NCI-H1694 (cell line): ENCODE results near the gene GSTM1.
A peak's percentile ranks its signal among the peaks of the same experiment; 100 is the strongest.
"Not testable (repeated sequence)": the region's sequence is repeated elsewhere in the genome, so short reads cannot be mapped to it uniquely, and the experiment has no call there.

Experiments
- DNase-seq: peaks from one replicate; lab custom pipeline; 2025; lab: John Stamatoyannopoulos, UW

Gene GSTM1

DNA sequence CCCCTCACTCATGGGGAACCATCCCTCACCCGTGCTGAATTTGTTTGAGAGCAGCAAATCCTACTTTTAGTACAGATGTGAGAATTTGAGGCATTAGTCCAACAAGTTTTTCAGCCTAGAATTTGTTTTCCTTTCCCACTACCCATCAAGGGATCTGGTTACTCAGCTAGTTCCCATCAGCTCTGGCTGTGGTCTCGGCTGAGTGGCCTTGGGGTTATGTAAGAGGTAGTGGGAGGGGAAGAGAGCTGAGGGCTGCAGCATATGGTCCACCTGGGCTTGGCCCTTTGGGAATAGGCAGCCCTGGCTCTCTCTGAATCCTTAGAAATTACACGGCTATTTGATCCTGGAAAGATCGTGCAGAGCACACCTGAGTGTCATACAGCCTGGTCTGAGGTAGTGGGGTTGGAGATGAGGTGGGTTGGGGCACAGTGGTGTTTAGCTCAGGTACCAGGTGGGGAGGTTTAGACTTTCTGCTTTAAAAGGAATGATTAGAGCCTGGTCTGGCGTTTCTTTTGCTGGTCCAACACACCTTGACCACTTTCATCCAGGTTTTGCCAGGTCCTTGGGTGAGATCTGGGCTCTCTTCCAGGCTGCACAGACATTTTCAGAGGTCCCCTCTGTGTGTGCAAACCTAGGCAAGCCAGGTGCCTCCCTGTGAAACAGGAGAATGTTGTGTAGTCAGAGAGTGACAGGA lies 27.5 kb upstream of the GSTM1 start:
- peak; percentile 18 for DNase-seq

DNA sequence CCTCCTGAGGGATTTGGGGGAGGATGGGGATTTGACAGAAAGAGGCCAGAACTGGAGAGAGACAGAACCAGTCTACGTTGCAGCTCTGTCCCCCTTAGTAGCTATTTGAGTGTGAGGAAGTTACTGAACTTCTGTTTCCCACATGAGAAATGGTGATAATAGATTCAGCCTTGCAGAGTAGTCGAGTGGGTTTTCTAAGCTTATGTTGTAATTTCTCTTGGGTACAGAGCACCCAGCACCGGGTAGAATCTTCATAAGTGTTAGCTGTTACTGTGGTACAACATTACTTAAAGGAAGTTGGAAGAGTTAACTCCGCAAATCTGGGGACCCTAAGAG lies 27.0 kb upstream of the GSTM1 start:
- DNase-seq, result not testable (repeated sequence)

DNA sequence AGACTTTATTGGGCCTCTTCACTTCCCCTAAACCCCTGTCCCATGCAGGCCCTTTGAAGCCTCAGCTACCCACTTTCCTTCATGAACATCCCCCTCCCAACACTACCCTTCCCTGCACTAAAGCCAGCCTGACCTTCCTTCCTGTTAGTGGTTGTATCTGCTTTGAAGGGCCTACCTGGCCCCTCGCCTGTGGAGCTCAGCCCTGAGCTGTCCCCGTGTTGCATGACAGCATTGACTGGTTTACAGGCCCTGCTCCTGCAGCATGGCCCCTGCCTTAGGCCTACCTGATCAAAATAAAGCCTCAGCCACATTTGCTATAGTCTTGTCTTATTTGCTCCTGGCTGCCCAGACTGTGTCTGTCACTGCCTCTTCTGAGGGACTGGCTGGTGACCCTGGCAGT lies 26.2 kb upstream of the GSTM1 start:
- no peak for DNase-seq

DNA sequence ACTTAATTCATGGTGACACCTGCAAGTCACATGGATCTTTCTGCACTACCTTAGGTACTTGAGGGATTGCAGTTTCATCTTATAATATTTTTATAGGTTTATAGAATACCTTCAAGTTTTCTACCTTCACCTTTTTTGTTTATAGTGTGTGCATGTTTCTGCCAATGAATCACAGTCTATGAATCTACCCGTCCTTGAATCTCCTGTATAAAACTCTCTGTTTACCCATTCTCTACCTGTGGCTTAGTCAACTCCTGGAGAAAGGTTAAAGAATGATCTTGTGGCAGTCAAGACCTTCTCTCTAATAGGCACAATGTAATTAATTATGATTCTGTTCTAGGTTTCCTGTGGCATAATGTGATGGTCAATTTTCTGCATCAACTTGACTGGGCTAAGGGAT lies 22.9 kb upstream of the GSTM1 start:
- no peak for DNase-seq

DNA sequence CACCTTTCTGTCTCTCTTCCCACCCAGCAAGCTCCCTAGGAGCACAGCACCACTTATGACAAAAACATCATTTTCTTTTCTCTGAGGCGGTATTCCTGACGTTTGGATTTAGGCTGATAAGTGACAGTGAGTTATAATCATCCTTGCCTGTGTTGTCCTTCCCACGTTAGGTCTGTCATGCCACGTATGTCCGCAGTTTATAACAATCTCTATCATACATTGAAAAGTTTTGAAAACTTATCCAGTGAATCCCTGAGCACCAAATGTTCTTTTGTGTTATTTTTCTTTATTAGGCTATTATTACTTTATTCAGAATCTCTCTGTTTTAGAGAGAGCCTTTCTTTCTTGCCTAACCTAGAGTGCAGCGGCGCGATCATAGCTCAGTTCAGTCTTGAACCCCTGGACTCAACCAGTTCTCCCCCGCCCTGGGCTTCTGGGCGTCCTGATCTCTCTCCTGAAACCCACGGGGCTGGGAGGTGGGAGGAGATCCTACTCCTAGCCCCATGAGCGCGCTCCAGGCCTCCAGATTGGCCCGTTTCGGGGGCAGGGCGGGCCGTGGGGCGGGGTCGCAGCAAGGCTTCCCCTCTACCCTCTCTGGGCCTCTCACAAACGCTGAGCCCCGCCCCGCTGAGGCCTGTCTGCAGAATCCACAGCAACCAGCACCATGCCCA lies 20.0 kb upstream of the GSTM1 start, which contains the start of gene GSTM2:
GSTM2 (plus strand) TSS at position 606 of the 671 bp plus-strand sequence; CDS start at position 665, 59 bp downstream.
- DNase-seq, result peak; percentile 86

DNA sequence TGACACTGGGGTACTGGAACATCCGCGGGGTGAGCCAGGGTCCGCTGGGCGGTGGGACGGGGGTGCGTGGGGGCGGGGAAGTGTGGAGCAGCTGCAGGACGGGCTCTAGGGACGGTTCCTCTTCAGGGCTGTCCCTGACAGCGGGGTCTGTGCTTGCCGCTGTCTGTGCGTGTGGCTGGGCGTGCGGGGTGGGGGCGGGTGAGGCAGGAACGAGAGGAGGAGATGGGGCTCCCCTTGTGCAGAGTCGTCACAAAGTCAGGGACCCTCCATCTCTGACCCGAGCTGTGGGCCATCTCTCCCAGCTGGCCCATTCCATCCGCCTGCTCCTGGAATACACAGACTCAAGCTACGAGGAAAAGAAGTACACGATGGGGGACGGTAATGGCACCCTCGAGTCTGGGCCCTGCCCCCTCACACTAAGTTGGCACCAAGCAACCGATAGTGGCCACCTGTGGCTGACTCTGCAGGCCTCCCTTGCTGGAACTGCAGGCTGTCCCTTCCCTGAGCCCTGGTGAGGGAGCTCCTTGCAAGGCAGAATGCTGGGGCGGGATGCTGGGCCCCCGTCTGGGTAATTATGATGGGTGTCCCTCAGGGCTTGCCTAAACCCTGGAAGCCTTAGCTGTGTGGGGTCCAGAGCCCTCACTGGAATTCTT lies 19.4 kb upstream of the GSTM1 start:
- no peak for DNase-seq

DNA sequence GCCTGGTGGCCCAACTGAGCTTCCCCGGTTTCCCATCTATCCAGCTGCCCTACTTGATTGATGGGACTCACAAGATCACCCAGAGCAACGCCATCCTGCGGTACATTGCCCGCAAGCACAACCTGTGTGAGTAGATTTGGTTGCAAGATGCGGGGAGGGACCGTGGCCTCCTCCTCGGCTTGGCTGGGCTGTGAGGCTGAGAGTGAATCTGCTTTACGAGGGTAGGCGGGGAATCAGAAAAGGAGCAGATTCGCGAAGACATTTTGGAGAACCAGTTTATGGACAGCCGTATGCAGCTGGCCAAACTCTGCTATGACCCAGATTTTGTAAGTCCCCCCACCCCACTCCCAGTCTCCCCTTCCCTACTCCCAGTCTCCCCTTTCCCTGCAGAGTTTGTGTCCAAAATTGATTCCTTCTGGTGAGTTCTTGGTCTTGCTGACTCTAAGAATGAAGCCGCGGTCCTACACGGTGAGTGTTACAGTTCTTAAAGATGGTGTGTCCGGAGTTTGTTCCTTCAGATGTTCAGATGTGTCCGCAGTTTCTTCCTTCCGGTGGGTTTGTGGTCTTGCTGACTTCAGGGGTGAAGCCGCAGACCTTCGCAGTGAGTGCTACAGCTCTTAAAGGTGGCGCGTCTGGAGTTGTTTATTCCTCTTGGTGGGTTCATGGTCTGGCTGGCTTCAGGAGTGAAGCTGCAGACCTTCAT lies 18.2 kb upstream of the GSTM1 start:
- no peak for DNase-seq

DNA sequence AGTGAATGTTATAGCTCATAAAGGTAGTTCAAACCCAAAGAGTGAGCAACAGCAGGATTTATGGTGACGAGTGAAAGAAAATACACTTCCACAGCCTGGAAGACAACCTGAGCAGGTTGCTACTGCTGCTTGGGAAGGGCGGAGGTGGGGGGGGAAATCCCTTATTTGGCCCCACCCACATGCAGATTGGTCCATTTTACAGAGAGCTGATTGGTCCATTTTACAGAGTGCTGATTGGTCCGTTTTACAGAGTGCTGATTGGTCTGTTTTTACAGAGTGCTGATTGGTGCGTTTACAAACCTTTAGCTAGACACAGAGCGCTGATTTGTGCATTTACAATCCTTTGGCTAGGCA lies 17.7 kb upstream of the GSTM1 start:
- DNase-seq, result not testable (repeated sequence)

DNA sequence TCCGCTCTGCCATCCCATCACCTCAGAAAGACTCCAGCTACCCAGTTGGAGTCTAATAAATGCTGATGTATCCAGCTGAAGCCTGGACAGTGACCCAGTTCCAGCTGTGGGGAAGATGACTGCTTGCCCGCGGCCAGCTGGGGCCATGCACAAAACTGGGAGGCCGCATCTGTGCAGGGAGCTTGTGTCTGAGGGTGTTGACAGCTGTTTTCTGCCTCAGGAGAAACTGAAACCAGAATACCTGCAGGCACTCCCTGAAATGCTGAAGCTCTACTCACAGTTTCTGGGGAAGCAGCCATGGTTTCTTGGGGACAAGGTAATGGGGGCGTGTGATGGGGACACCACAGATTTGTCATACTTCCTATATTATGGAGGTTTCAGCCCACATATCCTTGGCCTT lies 16.6 kb upstream of the GSTM1 start:
- no peak for DNase-seq

DNA sequence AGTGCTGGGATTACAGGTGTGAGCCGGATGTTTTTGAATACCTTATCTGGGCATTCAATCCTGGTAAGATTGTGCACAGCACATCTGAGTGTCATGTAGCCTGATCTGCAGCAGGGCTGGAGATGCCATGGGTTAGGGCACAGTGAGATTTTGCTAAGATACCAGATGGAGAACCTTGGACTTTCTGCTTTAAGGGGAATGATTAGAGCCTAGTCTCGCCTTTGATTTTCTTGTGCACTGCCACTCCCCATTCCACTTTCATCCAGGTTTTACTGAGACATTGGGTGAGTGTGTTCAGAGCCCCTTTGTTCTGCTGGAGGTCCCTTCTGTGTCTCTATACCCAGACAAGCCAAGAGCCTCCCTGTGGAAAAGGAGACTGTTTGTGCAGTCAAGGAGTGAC lies 13.8 kb upstream of the GSTM1 start:
- not testable (repeated sequence) for DNase-seq

DNA sequence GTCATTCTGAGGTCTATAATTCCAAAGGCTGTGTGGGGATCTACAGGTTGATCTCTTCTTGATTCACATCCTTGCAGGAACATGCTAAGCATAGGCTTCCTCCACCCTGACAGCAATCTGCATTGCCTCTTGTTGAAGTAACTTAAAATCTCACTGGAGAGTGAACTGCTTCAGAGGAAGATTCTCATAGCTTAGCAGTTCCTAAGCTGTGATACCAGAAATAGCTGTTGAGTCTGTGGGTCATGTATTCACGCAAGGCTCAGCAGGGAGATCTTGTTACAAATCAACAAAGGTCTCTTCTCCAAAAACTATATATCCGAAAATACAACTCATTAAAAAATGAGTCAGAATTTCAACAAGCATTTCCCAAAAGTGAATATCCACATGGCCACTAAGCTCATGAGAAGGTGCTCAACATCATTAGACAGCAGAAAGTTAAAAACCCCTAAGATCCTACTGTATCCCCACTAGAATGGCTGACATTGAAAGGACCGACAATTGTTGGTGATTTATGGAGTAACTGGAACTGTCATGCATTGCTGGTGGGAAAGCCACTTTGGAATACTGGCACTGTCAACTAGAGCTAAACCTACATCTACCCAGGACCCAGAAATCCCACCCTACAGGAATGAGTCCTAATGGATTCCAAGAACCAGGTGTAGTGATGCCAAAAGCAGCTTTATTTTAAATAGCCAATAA lies 10.8 kb upstream of the GSTM1 start:
- not testable (repeated sequence) for DNase-seq

DNA sequence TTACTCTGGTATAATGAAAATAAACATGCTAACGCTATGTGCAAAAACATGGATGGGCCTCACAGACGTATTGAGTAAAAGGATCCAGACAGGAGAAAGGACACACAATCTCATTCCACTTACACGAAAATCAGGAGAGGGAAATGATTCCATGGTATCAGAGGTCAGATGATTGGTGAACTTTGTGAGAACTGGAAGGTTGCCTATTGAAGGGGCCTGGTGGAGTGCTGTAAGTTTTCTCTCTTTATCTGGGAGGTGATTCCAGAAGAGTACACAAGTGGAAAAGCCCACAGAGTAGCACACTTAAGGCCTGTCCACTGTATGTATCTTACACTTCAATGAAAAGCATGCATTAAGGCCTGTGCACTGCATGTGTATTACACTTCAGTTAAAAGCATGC lies 10.2 kb upstream of the GSTM1 start:
- no peak for DNase-seq

DNA sequence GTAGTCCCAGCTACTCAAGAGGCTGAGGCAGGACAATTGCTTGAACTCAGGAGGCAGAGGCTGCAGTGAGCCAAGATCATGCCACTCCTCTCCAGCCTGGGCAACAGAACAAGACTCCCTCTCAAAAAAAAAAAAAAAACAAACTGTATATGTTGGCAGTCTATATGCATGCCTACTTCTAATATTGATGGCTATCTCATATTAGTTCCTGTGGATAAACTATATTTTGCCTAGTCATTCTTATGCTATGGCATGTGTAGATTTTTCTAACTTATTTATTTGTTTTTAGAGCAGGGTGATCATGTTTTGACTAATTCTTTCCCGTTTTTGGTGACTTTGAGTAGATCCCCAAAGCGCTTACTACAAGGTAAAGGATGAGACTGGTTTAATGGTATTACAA lies 9.0 kb upstream of the GSTM1 start:
- DNase-seq, result not testable (repeated sequence)

DNA sequence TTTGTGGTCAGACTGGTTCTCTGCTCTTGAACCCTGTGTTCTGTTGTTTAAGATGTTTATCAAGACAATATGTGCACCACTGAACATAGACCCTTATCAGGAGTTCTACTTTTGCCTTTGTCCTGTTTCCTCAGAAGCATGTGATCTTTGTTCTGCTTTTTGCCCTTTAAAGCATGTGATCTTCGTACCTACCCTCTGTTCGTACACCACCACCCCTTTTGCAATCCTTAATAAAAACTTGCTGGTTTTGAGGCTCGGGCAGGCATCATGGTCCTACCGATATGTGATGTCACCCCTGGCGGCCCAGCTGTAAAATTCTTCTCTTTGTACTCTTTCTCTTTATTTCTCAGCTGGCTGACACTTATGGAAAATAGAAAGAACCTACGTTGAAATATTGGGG lies 2.8 kb upstream of the GSTM1 start:
- not testable (repeated sequence) for DNase-seq

DNA sequence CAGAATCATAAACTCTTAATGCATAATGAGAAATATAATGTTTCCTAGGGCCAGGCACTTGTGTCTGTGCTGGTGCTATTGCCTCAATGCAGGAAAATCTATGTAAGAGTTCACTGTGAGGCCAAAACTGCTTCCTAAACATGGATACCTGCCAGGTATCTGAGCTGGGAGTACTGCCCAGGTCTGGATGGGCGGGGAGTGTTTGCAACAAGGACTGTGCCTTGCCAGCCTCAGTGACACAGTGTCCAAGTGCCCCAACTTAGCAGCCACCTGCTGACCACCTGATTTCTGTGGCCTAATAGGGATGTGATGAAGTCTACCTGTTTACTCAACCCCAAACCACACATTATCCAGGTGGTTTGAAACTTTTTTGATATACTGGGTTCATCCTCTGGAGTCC lies 2.2 kb upstream of the GSTM1 start:
- DNase-seq, result not testable (repeated sequence)

DNA sequence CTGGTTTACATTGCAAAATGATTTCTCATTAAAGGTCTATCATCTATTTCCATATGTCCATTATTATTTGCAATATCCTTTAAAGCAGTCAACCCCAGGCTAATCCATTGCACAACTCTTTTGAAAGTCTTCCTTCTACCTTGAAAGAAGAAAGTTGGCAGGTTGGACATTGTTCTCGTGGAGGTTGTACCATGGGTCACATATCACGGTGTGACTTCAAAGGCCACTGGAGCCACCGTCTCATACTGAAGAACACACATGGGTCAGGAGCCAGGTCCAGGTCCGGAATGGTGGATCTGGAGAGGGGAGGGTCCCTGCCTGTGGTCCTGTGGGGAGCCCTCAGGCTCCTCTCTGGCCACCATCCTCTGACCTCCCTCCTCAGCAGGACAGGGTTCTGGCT lies 1.7 kb upstream of the GSTM1 start:
- not testable (repeated sequence) for DNase-seq

DNA sequence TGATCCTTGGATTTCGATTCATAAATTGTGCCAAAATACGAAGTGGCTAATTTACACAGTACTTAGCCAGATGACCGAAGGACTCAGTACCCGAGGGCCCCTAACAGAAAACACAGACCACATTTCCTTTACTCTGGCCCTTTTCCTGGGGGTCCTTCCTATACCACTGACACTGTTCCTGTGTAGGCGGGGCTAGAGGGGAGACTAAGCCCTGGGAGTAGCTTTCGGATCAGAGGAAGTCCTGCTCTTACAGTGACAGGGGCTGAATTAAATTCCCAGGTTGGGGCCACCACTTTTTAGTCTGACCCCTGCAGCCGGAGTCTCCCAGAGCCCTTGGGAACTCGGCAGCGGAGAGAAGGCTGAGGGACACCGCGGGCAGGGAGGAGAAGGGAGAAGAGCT lies 508 bp upstream of the GSTM1 start:
- DNase-seq, result not testable (repeated sequence)

DNA sequence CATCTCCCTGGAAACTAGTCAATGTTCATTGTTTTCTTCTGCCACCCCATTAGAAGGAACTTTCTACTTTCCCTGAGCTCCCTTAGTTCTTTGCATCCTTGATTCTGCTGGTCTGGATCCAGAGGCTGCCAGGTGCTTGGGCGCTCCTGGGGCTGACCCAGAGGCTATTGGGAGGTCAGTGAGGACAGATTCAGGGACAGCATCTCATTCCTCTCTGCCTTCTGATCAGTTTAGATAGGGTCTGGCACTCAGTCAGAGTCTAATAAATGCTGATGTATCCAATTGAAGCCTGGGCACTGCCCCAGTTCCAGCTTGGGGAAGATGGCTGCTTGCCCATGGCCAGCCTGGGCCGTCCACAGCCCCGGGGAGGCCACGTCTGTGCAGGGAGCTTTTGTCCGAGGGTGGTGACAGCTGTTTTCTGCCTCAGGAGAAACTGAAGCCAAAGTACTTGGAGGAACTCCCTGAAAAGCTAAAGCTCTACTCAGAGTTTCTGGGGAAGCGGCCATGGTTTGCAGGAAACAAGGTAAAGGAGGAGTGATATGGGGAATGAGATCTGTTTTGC lies 2.3 kb downstream of the GSTM1 start:
- no peak for DNase-seq

DNA sequence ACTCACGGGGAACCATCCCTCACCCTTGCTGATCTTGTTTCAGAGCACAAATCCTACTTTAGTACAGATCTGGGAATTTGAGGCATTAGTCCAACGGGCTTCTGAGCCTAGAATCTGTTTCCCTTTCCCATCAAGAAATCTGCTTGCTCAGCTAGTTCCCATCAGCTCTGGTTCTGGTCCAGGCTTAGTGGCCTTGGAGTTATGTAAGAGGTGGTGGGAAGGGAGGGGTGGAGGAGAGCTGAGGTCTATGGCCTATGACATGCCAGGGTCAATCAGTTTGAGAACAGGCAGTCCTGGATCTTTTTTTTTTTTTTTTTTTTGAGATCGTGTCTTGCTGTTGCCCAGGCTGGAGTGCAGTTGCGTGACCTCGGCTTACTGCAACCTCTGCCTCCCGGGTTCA lies 4.1 kb downstream of the GSTM1 start:
- DNase-seq, result no peak

DNA sequence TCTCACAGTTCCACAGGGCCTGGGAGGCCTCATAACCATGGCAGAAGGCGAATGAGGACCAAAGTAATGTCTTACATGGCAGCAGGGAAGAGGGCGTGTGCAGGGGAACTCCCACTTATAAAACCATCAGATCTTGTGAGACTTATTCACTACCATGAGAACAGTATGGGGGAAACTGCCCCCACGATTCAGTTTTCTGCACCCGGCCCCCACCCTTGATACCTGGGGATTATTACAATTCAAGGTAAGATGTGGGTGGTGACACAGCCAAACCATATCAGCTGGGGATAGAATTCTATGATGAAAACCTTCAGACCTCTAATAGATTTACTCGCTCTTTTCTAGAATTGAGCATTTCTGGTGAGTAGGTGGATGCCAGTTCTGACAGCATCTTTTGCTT lies 6.8 kb downstream of the GSTM1 start:
- not testable (repeated sequence) for DNase-seq

DNA sequence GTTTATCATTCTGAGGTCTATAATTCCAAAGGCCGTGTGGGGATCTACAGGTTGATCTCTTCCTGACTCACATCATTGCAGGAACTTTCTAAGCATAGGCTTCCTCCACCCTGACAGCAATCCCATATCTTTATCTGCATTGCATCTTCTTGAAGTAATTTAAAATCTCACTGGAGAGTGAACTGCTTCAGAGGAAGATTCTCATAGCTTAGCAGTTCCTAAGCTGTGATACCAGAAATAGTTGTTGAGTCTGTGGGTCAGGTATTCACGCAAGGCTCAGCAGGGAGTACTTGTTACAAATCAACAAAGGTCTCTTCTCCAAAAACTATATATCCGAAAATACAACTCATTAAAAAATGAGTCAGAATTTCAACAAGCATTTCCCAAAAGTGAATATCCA lies 7.5 kb downstream of the GSTM1 start:
- not testable (repeated sequence) for DNase-seq

DNA sequence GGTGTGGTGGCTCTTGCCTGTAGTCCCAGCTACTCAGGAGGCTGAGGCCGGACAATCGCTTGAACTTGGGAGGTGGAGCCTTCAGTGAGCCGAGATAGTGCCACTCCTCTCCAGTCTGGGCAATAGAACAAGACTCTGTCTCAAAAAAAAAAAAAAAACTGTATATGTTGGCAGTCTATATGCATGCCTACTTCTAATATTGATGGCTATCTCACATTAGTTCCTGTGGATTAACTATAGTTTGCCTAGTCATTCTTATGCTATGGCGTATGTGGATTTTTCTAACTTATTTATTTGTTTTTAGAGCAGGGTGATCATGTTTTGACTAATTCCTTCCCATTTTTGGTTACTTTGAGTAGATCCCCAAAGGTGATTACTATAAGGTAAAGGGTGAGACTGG lies 9.4 kb downstream of the GSTM1 start:
- no peak for DNase-seq
